ENCODE measurements around the gene FSIP1. TPM values are rescaled to one million over a fixed set of nuclear protein-coding genes. Genes with fewer than 3 reads are reported as not detected.

FSIP1 gene
- total RNA-seq, 1 donor from 2014 or later: not detected

- intact Hi-C loops (cut with DNase I): no loop called here
- Histone ChIP-seq H3K4me3 (peak overlapping the region; percentile 52 to 66), H3K27ac (peak overlapping the region; percentile 83 to 92), H3K4me1 (no peaks in the 10 kb centered on the region), H3K27me3 (no peaks in the 10 kb centered on the region), H3K36me3 (peaks cover 9 to 42% of the 10 kb centered on the region in 2 donors), H3K9me3 (no peaks in the 10 kb centered on the region)
- TF ChIP-seq CTCF (IDR thresholded peaks at IDR 0.05): no peak
- no peak for DNase-seq (ENCODE audit: low spot score in 2 of 2)
These were observed 201.3 kb downstream of the FSIP1 start for GRCh38 chr15:39581242-39581792.

- peak; percentile 57 to 94 for DNase-seq (ENCODE audit: low spot score in 2 of 2)
- Histone ChIP-seq H3K9me3 (no peaks in the 10 kb centered on the region), H3K27ac (peak within 1 kb of the TSS; percentile 83 to 92), H3K36me3 (peaks cover 7 to 35% of the 10 kb centered on the region in 2 donors), H3K4me1 (no peaks in the 10 kb centered on the region), H3K4me3 (peak within 1 kb of the TSS; percentile 52 to 66), H3K27me3 (no peaks in the 10 kb centered on the region)
- no peak for TF ChIP-seq CTCF (IDR thresholded peaks at IDR 0.05)
- intact Hi-C loops (cut with DNase I): loop anchor here (1.0 kb wide), 1 partner anchor 279 kb away; no protein-coding TSS in a partner anchor
These were observed 202.0 kb downstream of the FSIP1 start, which contains the start of gene THBS1 for GRCh38 chr15:39580485-39581241. TSS of gene THBS1 (plus strand) at chr15:39581079. CDS start at chr15:39581858, 779 bp downstream.

GRCh38 chr15:39580117-39580484 lies 202.5 kb downstream of the FSIP1 start:
- Histone ChIP-seq H3K27me3 (no peaks in the 10 kb centered on the region), H3K4me3 (peak overlapping the region; percentile 52 to 66), H3K27ac (peak overlapping the region; percentile 83 to 92), H3K36me3 (peaks cover 1 to 29% of the 10 kb centered on the region in 2 donors), H3K4me1 (no peaks in the 10 kb centered on the region), H3K9me3 (no peaks in the 10 kb centered on the region)
- TF ChIP-seq CTCF (IDR thresholded peaks at IDR 0.05): peak; percentile 82 to 98 (median 95)
- peak; percentile 76 to 95 for DNase-seq (ENCODE audit: low spot score in 2 of 2)
- intact Hi-C loops (cut with DNase I): loop anchor here (1.0 kb wide), 1 partner anchor 279 kb away; no protein-coding TSS in a partner anchor

GRCh38 chr15:39579487-39580116 lies 203.0 kb downstream of the FSIP1 start:
- Histone ChIP-seq H3K4me3 (peak overlapping the region; percentile 52 to 66), H3K4me1 (no peaks in the 10 kb centered on the region), H3K36me3 (peaks cover 0 to 24% of the 10 kb centered on the region in 2 donors), H3K27ac (peak overlapping the region; percentile 83 to 92), H3K9me3 (no peaks in the 10 kb centered on the region), H3K27me3 (no peaks in the 10 kb centered on the region)
- TF ChIP-seq CTCF (IDR thresholded peaks at IDR 0.05): no peak
- peak in 1 of 2 donors; percentile 79 for DNase-seq (ENCODE audit: low spot score in 2 of 2)
- intact Hi-C loops (cut with DNase I): loop anchor here (1.0 to 10.0 kb wide), 4 partner anchors 222 to 445 kb away; no protein-coding TSS in a partner anchor

- H3K9me3 ChIP-seq: no peaks in the 10 kb centered on the region
- H3K36me3 ChIP-seq: peaks cover 0 to 18% of the 10 kb centered on the region in 2 donors
- peak overlapping the region; percentile 83 to 92 for H3K27ac ChIP-seq
- intact Hi-C loops (cut with DNase I): loop anchor here (2.0 to 10.0 kb wide), 3 partner anchors 222 to 444 kb away; no protein-coding TSS in a partner anchor
- no peak for TF ChIP-seq CTCF (IDR thresholded peaks at IDR 0.05)
- H3K4me3 ChIP-seq: peak overlapping the region; percentile 52 to 66
- H3K27me3 ChIP-seq: no peaks in the 10 kb centered on the region
- no peak for DNase-seq (ENCODE audit: low spot score in 2 of 2)
- H3K4me1 ChIP-seq: no peaks in the 10 kb centered on the region
These were observed 203.7 kb downstream of the FSIP1 start for GRCh38 chr15:39578851-39579486.
